ENCODE measurements around the gene SULT1A2.

DNA sequence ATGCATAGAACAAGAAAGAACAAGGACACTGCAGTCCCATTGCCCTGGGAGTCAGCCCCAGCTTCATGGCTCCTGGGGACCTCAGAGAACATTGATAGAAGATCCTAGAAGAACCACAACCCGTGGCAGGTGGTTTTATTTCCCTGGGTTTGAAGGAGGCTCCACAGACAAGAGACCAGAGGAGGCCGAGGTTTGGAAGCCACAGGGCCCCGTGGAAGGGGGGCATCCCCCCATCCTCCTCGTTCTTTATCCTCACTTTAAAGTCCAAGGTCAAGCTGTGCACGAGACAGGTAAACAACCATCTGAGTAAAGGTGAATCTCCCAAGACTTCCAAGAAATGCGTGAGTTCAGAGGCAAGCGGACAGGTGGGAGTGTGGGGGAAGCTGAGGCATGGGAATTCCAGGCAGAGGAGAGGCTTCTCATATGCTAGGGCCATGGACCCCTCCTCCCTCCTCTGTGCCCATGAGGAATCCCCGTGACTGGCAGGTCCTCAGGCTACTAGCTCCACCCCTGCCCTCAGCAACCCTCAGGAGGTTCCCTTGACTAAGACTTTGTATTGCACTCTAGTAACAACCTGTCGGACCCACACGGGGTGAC, 13.8 kb upstream of the SULT1A2 start:
- TF ChIP-seq CTCF (IDR thresholded peaks at IDR 0.05; ENCODE audit: insufficient read depth, low read length, poor library complexity, severe bottlenecking): no peak
- TF ChIP-seq EZH2phosphoT487 (conservative IDR thresholded peaks at IDR 0.05; ENCODE audit: low read length): no peak
